ENCODE data around the gene KIF26A.

KIF26A gene

DNA sequence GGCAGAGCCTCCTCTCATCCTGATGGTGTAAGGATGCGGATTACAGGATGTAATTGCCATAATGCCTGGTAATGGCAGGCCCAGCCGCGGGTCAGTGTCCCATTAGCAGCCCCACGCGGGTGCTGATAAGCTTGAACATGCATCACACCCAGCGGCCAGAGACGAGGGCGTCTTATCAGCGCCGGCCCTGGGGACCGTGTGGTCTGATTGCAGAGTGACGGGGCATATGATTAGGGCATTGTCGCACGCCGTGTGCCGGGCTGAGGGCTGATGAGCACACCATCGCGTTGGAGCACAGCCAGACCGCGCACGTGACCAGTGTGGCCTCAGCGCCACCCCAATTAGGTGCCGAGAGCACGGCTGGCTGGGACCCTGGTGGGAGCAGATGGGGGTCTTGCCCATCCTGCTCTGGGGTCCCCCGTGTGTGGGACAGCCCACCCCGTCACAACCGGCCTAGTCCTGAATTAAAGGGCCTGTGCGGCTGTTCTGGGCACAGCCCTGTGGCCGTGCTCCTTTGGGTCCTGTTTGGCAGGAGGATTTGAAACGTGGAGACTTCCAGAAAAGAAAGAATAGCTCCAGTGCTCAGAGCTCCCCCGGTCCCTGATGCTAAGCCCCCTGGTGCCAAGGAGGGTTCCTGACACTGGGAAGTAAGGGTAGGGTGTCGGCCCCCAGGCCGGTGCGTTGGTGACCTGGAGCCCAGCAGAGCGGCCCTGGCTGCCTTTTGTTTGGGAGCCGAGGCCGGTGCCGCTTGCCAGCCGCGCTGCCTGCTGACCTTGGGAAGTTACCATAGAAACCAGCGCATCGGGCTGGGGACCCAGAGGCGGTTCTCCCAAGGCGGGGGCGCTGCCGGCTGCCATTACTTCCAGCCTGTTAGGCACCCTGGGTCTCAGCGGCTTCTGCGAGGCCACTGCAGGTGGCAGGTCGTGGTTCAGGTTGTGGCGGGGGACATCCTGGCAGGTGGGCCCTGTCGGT lies 20.7 kb downstream of the KIF26A start:
- DNase-seq (ENCODE audit: low spot score), result no peak

DNA sequence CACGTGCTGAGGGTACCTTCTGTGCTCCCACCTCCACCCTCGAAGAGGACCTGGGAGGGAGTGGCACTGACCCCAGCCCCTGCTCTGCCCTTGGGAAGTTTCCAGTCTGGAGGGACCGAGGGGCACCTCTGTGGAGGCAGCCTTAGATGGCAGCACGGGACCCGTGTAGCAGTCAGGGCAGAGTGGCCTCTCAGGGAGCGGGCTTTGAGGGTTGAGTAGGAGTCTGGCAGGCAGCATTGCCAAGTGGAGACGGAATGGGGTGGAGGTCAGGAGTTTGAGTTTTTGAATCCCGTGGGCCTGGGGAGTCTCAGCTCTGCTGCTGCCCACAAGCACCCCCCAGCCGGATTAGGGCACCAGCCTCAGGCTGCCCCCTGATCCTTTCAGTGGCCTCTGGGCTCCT lies 21.6 kb downstream of the KIF26A start:
- DNase-seq (ENCODE audit: low spot score), result no peak

DNA sequence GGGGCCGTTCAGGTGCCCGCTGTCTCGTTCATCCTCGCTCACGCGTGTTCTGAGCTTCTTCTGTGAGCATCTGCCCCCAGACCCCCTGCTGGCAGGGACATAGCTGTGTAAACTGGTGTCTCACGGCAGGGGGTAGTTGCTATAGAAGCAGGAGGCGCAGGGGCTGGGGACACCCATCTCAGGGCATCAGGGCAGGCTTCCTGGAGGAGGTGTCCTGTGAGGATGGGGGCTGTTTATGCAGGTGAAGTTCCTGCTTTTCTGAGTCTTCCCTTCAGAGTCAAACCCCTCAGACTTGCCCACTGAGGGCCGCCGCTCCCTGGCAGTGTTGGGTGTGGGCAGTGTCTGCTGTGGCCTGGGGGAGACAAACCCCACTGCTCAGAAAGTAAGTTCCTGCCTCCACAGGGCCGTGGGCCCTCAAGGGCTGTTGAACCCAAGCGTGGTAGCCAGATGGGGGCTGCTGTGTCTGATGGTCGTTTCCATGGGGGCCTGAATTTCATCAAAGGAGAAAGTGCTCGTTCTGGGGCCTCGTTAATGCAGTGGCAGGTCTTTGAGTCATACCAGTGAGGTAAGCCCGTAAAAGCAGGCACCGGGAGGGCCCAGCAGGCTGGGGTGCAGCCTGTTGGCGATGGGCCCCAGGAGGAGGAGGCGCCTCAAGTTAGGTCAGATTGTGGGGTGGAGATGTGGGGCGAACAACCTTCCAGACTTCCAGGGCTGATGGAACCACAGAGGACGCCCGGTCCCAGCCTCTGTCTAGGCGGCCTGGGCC lies 23.4 kb downstream of the KIF26A start:
- no peak for DNase-seq (ENCODE audit: low spot score)

- DNase-seq (ENCODE audit: low spot score), result no peak
Measured at GRCh38 chr14:104162495-104162894, 24.1 kb downstream of the KIF26A start.

DNA sequence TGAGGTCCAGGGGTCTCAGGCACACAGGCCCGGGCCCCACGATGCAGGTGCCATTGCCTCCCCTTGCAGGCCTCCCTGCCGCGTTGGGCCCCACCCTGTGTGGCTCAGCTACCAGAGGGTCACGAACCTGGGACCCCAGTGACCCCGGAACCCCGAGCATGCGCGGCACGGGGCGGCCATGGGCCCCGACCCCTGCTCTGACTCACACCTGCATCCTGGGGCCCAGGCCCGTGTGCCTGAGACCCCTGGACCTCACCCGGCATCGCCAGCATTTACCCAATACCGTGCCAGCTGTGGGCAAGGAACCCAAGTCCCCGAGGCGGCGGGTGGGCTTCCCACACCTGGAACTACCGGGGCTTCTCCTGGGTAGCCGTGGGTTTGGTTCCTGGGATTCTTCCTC lies 25.2 kb downstream of the KIF26A start:
- DNase-seq (ENCODE audit: low spot score), result no peak

GRCh38 chr14:104164041-104164440 lies 25.7 kb downstream of the KIF26A start:
- DNase-seq (ENCODE audit: low spot score), result no peak

DNA sequence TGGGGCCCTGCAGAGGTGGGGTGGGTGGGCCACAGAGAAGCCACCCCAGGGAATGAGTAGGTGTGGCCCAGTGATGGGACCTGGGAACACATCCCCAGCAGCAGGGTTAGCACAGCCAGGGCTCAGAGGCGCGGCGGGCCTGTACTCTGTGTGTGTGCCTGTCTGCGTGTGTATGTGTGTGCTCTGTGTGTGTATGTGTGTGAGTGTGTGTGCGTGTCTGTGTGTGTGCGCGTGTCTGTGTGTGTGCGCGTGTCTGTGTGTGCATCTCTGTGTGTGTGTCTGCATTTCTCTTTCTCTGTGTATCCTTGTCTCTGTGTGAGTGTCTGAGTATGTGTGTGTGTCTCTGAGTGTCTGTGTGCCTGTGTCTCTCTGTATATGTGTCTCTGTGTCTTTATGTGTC lies 26.1 kb downstream of the KIF26A start:
- DNase-seq (ENCODE audit: low spot score), result no peak

GRCh38 chr14:104166698-104167097 lies 28.3 kb downstream of the KIF26A start:
- DNase-seq (ENCODE audit: low spot score), result no peak

DNA sequence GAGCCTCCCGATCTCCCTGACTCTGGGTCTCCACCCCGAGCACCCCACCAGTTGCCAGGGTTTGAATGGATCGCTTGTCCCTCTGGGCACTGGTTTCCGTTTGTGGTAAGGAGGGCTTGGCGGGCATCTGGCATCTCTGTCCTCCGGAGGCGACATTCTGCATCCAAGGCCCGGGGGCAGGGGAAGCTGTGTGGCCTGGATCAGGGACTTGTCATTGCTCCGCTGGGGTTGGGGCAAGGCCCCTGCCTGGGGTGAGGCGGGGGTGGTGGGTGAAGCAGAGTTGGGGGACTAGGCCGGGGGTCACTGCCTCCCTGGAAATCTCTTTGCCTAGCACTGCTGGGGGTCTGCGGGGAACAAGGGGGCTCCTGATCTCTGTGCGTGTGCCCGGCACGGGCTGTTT lies 30.2 kb downstream of the KIF26A start:
- DNase-seq (ENCODE audit: low spot score), result no peak

GRCh38 chr14:104169005-104169698 lies 30.8 kb downstream of the KIF26A start:
- DNase-seq (ENCODE audit: low spot score), result no peak

DNA sequence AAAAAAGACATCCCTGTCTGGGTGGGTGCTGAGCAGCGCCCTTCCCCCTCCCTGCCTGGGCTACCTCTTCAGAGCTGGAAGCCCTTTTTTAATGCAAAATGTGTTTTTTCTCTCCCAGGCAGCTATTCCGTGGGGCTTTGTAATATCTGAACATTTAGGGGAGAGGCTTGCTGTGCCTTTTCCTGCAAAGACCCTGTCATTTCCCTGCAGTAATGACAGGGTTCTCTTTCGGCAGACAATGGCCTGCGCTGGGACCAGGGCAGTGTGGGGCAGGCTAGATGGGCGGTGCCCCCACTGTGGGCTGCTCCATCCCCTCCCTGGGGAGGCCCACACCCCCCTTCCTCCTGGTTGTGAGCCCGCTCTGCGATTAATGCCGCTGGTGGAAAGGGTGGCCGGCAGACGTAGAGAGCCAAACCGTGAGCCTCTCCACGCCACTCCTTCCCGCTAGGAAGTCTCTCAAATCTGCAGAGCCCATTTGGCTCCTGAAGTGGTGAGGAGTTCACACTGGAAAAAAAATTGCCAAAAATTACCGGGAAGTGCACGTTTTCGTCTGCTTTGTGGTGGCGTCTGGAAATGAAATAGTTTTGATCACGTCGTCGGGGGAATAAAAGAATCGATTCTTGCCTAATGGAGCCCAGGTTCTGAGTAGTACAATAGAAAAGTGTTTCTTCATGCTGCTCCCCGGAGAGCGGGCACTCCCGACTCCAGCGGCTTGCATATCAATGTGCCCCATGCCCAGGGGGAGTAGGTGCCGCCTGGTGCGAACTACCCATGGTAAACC lies 31.5 kb downstream of the KIF26A start:
- DNase-seq (ENCODE audit: low spot score), result no peak

DNA sequence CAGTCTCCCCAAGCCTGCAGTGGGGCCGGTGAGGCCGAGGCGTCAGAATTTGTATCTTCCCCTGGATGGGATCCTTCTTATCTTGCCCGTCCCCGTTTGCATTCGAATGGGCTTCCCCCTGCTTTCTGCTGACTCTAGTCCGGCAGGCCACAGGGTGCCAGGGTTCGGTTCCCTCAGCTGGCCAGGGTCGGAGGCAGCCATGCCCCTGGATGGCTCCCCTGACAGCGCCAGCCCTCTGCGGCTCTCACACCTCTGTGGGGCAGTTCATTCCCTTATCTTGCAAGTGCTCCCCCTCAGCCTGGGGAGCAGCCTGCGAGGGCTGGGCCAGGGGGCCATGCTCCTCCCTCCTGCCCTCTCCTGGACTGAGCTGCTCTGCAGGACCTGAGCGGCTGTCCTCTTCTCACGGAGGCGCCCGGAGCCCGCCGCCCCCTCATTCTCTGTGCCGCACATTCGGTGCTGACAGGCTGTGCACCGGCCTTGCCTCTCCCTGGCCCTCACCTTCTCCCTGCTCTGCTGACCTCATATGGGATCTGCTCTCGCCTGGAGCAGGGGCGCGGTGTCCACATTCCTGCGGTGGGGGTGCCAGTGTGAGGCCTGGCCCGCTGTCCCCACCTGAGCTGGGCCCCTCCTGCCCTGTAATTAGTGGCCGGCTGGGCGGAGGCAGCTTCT lies 32.8 kb downstream of the KIF26A start:
- DNase-seq (ENCODE audit: low spot score), result no peak

DNA sequence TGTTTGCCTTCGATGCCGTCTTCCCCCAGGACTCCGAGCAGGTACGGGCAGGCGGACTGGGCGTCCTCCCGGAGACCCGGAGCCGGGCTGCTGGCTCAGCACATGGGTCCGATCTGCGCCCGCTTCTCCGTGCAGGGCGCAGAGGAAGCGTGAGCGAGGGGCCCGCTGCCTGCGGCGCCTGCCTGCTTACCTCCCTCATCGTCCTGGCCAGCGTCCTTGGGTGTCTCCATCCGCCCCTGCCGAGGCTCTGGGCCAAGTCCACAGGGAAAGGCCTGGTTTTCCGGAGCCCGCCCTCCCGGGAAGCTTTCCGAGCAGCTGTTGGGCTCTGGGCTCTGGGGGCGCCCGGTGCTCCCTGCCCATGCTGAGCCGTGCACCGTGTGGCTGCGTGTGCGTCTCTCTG lies 33.5 kb downstream of the KIF26A start:
- DNase-seq (ENCODE audit: low spot score), result no peak

- no peak for DNase-seq (ENCODE audit: low spot score)
Measured at GRCh38 chr14:104172349-104172748, 34.0 kb downstream of the KIF26A start.

DNA sequence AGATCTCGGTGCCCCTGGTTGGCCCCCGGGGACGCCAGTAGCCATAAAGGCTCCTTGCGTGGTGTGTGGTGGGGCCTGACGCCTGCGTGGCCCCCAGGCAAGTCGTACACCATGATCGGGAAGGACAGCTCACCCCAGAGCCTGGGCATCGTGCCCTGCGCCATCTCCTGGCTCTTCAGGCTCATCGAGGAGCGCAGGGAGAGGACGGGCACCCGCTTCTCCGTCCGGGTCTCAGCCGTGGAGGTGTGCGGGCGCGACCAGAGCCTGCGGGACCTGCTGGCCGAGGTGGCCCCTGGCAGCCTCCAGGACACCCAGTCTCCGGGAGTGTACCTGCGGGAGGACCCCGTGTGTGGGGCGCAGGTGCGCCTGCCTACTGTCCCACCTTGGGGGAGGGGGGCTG lies 34.5 kb downstream of the KIF26A start:
- no peak for DNase-seq (ENCODE audit: low spot score)

DNA sequence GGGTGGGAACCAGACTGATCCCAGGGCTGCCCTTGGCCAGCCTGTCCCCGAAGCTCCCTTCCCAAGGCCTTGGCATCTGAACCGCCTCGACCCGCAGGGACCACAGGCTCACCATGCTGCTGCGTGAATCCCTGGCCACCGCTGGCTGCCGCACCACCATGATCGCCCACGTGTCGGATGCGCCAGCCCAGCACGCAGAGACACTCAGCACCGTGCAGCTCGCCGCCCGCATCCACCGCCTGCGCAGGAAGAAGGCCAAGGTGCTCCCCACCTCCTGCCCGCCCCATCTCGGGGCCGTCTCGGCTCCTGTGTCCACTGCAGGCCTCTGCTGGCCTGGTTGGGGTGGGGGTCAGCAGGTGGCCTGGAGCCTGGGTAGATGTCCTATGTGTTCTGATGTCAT lies 35.7 kb downstream of the KIF26A start:
- DNase-seq (ENCODE audit: low spot score), result no peak

DNA sequence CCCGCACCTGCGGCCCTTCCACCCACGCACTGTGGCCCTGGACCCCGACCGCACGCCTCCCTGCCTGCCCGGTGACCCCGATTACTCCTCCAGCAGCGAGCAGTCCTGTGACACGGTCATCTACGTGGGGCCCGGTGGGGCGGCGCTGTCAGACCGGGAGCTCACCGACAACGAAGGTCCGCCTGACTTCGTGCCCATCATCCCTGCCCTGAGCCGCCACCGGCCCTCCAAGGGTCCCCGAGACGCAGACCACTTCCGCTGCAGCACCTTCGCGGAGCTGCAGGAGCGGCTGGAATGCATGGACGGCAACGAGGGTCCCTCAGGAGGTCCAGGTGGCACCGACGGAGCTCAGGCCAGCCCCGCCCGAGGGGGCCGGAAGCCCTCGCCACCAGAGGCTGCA lies 36.7 kb downstream of the KIF26A start:
- no peak for DNase-seq (ENCODE audit: low spot score)

DNA sequence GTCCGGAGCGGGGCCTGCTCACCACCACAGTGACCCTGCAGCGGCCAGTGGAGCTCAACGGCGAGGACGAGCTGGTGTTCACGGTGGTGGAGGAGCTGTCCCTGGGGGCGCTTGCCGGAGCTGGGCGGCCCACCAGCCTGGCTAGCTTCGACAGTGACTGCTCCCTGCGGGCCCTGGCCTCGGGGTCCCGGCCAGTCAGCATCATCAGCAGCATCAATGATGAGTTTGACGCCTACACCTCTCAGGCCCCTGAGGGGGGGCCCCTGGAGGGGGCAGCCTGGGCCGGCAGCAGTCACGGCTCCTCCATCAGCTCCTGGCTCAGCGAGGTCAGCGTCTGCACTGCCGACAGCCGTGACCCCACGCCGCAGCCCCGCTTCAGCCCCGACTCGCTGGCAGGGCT lies 37.4 kb downstream of the KIF26A start:
- no peak for DNase-seq (ENCODE audit: low spot score)

DNA sequence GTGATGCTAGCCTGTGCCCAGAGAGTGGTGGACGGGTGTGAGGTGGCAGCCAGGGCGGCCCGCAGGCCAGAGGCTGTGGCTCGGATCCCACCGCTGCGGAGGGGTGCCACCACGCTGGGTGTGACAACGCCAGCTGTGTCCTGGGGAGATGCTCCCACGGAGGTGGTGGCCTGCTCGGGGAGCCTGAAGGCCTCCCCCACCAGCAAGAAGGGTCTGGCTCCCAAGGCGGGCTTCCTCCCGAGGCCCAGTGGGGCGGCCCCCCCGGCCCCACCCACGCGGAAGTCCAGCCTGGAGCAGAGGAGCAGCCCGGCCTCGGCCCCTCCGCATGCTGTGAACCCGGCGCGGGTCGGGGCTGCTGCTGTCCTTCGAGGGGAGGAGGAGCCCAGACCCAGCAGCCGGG lies 38.2 kb downstream of the KIF26A start:
- no peak for DNase-seq (ENCODE audit: low spot score)

- no peak for DNase-seq (ENCODE audit: low spot score)
Measured at GRCh38 chr14:104177411-104177810, 39.0 kb downstream of the KIF26A start.

- no peak for DNase-seq (ENCODE audit: low spot score)
Measured at GRCh38 chr14:104178279-104178678, 39.9 kb downstream of the KIF26A start.

Measured in globus pallidus (tissue), 1 donor.